GM21360 (cell line): Measurements from ENCODE around the gene UBE2J2.

ENCODE experiments used
- ATAC-seq: cut with Tn5 transposase; IDR thresholded peaks from one replicate; pipeline ENCODE4 v1.9.1; 2021; ENCODE audit warnings: mild to moderate bottlenecking, moderate library complexity; ENCODE audit not compliant: unreplicated experiment

Gene UBE2J2

DNA sequence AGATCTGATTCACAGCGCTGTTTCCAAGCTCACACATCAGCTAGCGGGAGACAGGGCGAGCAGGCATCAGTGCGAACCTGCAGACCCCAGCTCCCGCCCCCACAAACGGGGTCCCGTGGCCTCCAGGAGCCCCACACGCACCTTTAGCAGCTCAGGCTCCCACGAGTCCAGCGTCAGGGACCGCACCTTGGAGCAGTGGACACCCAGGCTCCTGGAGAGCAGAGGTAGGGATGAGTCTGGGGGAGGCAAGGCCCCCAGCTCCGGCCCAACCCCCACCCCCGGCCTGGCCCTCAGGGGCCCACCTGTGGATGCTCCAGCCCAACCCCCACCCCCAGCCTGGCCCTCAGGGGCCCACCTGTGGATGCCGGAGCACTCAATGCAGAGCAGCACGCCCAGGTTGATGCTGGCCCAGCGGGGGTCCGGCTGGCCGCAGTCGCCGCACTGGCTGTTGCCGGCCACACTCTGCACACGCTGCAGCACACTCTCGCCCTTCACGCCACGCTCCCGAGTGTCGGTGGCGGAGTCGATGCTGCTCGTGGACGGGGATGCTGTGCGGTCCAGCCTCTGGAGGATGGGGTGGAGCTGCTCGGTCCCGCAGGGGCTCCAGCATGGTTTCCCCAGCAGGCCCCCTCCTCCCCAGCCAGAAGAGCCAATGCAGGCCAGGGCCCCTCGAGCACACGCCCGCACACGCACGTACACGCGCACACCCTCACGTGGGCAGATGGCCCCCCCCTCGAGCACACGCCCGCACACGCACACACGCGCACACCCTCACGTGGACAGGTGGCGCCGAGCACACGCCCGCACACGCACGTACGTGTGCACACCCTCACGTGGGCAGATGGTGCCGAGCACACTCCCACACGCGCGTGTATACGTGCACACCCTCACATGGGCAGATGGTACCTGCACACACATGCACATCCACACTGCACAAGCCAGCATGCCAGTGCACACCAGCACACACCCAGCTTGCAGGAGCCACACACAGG lies 22.7 kb upstream of the UBE2J2 start:
- ATAC-seq = no peak

DNA sequence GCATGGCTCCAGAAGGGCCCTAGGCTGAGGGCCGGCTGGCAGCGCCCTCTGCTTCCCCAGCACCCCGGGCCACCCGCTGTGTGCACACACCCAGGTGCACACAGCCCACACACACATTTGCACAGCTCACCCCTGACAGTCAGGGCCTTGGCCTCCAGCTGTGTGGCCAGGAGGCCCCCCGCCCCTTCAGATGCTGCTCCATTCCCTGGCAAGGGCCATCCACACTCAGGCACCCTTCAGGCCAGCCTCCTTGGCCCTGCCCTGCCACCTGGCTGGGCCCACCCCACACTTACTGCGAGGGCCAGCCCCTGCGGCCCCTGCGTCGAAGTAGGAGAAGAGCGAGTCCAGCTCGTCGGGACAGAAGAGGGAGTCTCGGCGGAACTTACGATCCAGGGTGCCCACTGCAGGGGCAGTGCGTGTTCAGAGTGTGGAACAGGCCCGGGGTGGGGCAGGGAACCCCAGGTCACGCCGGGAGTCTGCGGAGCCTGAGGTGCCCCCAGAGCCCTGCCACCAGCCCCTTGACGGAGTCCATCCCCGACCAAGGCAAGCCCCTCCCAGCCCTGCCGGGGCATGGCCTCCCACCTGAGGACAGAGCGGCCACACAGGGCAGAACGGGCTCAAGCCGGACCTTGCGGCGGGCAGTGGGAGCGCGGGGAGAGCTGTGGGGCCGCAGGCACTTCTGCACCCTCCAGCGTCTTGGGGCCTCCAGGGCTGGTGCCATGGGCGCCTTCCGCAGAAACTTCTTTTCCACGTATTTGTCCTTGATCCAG lies 21.7 kb upstream of the UBE2J2 start:
- no peak for ATAC-seq

DNA sequence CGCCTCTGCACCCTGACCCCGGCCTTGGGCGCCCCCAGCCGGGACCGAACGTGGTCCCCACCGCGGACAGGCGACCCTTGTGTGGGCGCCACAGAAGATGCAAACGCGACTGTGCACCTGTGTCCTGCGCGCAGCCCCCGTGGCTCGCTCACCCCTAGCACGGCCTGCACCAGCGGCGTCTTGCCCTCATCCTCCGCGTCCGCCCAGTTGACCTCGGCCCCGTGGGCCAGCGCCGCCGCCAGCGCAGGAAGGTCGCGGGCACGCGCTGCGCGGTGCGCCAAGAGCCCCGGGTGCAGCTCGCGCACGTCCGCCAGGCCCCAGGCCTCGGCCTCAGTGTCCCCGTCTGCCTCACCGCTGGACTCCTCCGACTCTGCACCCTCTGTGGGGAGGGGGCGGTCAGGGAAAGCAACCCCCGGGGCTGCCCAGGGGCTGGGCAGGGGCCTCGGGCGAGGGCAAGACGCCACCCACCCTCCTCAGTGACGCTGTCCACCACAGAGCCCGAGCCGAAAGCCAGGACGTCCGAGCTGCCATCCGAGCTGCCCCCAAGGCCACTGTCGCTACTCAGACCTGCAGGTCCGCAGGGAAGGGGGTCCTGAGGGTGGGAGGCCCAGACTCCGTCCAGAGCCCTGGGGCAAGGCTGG lies 20.7 kb upstream of the UBE2J2 start:
- ATAC-seq = no peak

DNA sequence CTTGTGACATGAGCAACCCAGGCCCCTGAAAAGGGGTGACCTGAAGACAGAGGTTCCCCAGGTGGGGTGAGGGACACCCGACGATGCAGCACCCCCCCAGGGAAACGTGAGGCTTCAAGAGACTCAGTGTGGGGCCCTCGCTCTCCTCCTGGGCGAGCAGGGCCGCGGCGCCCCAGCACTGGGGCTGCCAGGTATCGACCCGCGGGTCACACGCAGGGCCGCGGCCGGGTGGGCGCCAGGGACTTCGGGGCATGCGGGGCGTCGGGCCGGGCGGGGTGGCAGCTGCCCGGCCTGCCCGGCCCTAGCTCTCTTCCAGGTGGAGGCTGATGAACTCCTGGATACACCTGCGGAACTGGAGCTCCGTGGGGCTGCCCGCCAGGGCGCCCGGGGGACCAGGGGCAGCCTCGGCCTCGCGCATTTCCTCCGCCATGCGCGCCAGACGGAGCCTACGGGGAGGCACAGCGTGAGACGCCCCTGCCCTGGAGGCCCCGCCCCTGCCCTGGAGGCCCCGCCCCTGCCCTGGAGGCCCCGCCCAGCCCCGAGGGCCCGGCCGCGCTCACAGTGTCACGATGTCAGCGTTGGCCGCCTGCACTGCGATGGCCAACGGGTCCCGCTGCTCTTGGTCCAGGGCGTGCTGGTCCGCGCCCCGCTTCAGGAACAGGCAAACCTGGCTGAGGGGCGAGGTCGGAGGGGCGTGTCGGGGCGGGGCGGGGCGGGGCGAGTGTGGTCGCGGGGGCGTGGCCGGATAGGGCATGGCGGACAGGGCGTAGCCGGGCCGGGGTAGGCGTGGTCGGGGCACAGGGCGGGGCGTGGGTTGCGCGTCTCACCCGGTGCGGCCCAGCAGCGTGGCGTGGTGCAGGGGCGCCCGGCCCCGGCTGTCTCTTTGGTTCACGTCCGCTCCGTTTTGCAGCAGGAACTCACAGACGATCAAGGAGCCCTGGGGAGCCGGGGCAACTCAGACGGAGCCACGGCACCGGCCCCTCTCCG lies 19.9 kb upstream of the UBE2J2 start:
- no peak for ATAC-seq

DNA sequence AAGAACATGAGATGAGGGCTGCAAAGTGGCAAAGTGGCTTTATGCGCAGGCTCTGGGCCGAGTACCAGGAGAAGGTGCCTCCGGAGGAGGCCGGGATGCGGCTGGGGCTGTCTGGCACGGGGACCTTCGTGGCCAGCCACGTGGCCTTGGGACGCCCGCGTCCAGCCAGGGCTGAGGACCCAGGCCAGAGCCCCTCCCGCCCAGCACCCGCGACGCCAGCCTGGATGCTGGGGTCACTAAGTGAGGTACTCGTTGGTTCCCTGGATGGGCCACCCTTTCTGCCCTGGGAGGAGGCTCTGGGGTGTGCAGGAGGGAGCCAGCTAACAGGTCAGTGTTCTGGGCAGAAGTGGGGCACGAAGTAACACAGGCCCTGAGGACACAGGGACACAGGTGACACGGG lies 19.2 kb upstream of the UBE2J2 start:
- ATAC-seq = no peak

DNA sequence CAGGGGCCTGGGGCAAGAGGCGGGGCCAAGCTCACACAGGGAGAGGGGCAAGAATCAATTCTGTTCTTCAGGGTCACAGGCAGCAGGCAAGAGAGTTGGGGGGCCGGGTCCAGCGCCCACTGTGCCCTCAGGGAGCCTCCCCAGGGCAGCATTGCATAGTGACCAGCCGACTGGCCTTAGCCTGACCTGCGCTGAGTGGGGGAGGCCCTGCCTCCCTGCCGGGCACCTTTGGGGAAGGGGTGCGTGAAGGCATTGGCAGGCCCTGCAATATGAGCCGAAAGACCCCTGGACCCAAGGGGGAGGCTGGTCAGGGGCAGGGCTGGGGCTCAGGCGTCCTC lies 18.8 kb upstream of the UBE2J2 start:
- ATAC-seq = no peak

DNA sequence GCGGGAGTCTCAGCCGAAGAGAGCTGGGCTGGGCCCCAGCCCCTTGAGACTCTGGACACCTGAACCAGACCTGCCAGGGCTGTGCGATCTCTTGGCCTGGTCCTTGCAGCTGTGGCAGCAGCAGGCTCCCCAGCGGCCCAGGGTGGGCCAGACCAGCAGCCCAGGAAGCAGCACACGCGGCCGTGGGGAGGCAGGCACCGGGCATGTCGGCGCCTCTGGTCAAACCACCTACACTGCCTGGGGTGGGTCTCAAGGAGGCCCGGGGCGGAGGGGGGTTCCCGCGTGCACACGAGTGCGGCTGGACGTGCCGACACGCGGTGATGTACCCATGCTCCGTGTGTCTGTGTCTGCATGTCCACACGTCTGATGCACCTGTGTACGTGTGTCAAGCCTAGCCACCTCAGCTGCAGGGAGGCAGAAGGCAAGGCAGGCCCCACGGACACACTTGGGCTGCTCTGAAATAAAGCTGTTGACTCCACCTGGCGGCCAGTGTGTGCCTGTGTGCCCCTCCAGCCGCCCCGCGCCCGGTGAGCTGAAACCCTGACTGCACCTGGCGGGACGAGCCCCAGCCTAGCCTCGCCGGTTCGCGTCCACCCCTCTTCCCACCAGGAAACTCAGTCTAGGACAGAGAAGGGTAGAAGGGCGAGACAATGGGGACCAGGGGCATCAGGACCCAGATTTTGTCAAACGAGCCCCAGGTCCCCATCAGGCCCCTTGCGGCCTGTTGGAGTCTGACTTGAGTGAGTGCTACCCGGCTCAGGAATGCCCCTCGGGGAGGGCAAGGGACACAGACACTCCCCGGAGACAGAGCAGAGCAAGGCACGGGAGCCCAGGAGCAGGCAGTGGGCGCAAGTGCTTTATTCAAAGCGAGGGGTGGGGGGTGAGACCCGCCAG lies 18.1 kb upstream of the UBE2J2 start:
- no peak for ATAC-seq

DNA sequence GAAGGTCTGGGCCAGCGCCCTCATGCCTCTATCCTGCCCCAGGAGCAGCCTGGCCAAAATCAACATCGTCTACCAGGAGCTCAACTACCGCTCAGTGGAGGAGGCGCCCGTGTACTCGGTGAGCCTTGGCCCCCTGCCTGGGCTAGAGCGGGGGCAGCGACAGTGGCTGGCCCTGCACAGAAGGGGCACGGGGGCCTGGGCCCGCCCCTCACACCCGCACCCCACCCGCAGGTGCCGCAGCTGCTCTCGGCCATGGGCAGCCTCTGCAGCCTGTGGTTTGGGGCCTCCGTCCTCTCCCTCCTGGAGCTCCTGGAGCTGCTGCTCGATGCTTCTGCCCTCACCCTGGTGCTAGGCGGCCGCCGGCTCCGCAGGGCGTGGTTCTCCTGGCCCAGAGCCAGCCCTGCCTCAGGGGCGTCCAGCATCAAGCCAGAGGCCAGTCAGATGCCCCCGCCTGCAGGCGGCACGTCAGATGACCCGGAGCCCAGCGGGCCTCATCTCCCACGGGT lies 17.4 kb upstream of the UBE2J2 start:
- ATAC-seq = no peak

DNA sequence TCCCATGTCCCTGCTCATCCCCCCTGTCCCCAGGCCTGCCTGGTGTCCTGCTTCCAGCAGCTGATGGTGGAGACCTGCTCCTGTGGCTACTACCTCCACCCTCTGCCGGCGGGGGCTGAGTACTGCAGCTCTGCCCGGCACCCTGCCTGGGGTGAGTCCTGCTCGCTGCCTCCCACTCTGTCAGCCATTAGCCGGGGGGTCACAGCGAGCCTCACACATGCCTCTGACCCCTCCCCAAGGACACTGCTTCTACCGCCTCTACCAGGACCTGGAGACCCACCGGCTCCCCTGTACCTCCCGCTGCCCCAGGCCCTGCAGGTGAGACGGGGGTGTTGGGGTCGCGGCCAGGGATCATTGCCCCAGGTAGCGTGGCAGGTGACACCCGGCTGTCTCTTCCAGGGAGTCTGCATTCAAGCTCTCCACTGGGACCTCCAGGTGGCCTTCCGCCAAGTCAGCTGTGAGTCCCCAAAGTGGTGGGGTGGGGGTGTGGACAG lies 16.6 kb upstream of the UBE2J2 start:
- no peak for ATAC-seq

DNA sequence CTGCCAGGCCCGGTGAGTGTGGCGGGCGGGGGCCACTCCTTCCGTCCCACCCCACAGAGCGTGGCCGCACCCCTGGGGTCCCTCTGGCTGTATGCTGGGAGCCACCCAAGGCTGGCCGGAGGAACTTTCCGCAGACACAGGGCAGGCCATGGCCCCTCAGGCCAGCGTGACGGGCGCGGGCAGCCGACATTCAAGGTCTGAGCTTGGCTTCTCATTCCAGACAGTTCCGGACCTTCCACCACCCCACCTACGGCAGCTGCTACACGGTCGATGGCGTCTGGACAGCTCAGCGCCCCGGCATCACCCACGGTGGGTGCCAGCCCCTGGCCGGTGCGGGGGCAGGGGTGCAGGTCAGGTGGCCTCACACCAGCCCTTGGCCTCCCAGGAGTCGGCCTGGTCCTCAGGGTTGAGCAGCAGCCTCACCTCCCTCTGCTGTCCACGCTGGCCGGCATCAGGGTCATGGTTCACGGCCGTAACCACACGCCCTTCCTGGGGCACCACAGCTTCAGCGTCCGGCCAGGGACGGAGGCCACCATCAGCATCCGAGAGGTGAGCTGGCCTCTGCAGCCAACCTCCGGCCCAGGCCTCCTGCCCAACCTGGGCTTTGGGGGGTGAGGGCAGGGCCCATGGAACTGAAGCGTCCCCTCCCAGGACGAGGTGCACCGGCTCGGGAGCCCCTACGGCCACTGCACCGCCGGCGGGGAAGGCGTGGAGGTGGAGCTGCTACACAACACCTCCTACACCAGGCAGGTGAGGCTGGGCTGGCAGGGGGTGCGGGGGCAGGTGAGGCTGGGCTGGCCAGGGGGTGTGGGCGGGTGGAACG lies 13.8 kb upstream of the UBE2J2 start:
- no peak for ATAC-seq

DNA sequence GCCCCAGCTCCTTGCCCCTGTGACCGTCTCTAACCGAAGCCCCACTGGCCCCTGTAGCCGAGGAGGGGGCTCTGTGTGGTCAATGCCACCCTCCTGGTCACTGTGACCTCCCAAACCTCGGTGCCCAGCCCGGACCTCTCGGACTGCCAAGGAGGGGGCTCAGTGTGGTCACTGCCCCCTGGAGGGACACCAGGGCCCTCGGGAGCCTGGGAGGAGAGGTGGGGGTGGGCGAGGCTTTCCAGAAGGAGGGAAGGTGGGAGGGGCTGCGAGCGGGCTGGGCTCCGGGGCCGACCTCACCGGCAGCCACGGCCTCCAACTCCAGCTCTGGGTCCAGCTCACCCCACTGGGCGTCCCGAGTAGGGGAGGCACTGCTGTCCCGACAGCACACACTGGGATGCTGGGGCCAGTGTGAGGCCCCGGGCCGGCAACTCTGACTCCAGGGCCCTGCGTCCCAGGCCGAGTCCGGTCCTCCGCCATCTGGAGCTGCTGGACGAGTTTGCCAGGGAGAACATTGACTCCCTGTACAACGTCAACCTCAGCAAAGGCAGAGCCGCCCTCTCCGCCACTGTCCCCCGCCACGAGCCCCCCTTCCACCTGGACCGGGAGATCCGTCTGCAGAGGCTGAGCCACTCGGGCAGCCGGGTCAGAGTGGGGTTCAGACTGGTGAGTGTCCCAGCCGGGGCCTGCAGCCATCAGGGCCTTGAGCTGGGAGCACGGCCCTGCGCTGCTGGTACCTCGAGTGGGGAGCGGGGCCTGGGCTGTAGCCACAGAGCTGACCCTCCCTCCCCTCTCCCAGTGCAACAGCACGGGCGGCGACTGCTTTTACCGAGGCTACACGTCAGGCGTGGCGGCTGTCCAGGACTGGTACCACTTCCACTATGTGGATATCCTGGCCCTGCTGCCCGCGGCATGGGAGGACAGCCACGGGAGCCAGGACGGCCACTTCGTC lies 12.9 kb upstream of the UBE2J2 start:
- ATAC-seq = no peak

DNA sequence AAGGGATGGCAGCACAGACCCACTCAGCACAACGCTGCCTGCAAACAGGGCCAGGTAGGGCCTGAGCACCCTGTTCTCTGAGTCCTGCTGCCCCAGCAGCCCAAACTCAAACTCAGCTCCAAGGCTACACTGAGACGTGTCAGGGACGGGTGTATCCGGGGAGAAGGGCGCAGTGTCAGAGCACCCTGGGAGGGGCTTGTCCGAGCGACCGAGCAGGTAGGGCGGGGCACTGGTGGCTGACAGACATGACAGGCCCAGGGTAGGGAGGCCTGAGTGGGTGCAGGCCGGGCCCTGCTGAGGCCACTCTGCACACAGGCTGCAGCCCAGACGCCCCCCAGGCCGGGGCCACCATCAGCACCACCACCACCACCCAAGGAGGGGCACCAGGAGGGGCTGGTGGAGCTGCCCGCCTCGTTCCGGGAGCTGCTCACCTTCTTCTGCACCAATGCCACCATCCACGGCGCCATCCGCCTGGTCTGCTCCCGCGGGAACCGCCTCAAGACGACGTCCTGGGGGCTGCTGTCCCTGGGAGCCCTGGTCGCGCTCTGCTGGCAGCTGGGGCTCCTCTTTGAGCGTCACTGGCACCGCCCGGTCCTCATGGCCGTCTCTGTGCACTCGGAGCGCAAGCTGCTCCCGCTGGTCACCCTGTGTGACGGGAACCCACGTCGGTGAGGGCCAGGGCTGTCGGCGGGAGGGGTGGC lies 12.1 kb upstream of the UBE2J2 start:
- ATAC-seq = no peak

DNA sequence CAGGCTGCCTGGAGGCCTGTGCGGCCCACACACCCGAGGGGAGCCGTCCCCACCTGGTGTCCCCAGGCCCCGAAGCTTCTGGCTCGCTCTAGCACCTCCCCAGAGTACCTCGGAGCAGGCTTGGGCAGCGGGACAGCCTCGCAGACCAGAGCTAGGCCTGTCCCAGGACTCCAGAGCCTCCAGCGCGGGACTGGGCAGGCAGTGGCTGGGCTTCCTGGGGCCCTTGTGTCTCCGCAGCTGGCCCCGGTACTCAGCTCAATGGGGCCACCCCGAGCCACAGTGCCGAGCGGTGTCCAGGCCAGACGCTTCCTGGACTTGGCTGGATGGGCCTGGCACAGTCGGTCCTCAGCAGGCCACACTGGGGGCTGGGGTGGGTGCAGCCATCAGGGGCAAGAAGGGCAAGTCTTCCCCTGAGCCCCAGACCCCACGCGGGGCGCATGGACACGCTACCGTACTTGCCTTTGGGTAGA lies 11.5 kb upstream of the UBE2J2 start:
- ATAC-seq = no peak

DNA sequence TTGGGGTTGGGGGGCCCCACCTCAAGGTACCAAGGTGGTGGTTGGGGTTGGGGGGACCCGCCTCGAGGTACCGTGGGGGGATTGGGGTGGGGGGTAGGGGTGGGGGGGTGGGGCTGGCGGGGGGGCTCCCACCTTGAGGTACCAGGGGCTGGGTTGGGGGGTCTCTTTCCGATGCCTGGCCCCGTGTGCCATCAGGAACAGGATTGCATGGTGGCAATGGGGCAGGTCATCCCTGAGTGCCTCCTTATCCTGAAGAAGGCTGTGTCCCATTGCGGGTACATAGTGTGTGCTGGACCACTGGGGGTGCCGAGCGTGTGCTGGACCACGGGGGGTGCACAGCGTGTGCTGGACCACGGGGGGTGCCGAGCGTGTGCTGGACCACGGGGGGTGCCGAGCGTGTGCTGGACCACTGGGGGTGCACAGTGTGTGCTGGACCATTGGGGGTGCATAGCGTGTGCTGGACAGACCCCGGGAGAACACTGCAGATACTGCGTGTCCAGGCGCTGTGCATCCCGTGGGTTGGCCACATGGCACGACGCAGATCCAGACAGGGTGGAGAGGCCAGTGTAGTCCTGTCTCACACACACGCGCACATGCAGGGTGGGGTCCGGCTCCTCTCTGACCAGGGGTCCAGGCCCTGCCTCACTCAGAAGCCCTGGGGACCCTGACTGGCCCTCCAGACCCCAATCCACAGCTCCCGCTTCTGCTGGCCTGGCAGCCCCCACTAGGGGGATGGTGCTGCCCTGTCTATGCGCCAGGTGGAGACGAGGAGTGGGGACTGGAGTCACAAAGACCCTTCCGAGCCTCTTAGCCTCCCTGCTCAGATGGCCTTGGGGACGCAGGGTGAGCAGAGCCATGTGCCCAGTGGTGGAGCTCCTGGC lies 10.8 kb upstream of the UBE2J2 start:
- no peak for ATAC-seq

DNA sequence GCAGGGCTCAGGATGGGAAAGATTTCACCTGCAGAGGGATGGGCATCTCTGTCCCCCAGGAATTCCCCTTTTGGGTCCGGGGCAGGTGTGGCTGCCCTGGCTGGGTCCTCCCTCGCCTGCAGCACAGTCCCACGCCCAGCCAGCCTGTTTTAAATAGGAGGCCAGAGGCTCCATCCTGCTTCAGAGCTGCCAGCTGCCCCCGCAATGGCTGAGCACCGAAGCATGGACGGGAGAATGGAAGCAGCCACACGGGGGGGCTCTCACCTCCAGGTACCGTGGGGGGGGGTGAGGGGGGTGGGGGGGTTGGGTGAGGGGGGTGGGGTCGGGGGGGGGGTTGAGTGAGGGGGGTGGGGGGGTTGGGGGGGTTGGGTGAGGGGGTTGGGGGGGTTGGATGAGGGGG lies 10.2 kb upstream of the UBE2J2 start:
- no peak for ATAC-seq
